C4-2B (cell line): Measurements from ENCODE around the gene TRIP10.

ENCODE experiments used
- ZFX ChIP-seq: fragments of 450-650 bp; IDR thresholded peaks from 2 replicates; pipeline ENCODE4 v1.6.1; 2017
- TF ChIP-seq, protein P1 (sequence below): fragments of 450-650 bp; conservative IDR thresholded peaks from 2 replicates; pipeline ENCODE4 v1.5.1; 2017; ENCODE audit warnings: mild to moderate bottlenecking

- TF ChIP-seq, protein P1, sequence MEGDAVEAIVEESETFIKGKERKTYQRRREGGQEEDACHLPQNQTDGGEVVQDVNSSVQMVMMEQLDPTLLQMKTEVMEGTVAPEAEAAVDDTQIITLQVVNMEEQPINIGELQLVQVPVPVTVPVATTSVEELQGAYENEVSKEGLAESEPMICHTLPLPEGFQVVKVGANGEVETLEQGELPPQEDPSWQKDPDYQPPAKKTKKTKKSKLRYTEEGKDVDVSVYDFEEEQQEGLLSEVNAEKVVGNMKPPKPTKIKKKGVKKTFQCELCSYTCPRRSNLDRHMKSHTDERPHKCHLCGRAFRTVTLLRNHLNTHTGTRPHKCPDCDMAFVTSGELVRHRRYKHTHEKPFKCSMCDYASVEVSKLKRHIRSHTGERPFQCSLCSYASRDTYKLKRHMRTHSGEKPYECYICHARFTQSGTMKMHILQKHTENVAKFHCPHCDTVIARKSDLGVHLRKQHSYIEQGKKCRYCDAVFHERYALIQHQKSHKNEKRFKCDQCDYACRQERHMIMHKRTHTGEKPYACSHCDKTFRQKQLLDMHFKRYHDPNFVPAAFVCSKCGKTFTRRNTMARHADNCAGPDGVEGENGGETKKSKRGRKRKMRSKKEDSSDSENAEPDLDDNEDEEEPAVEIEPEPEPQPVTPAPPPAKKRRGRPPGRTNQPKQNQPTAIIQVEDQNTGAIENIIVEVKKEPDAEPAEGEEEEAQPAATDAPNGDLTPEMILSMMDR = no peak
- no peak for TF ChIP-seq ZFX
These were observed 37.5 kb downstream of the TRIP10 start for GRCh38 chr19:6776999-6777398.
